SK-N-SH (cell line): ENCODE measurements around the gene PIGV. TPM values are rescaled to one million over a fixed set of nuclear protein-coding genes. Genes with fewer than 3 reads are reported as not detected.

ENCODE experiments used
- CTCF ChIA-PET: fragments of 300-600, 350-600 bp; formaldehyde crosslinking; extraction: SDS; loops from one replicate; lab custom pipeline; 2021; lab: Yijun Ruan, JAX
- POLR2A ChIA-PET: fragments of 350-600 bp; sonication (Branson Sonifier 250); formaldehyde crosslinking; extraction: SDS; loops from one replicate; lab custom pipeline; 2020; ENCODE audit warnings: antibody characterized with exemption, inconsistent platforms; lab: Yijun Ruan, JAX
- DNase-seq: peaks from one replicate; pipeline ENCODE4 v3.0.0; 2012
- H2AFZ ChIP-seq: fragments of 200-600 bp; sonication (generic); 2 replicates; pipeline ENCODE4 v1.8.1; 2016; ENCODE audit warnings: antibody characterized with exemption, mild to moderate bottlenecking, low read depth
- H3F3A ChIP-seq: fragments of 200-600 bp; sonication (generic); replicated peaks from 2 replicates; pipeline ENCODE3; 2016; ENCODE audit warnings: antibody characterized with exemption, mild to moderate bottlenecking; ENCODE audit not compliant: insufficient read depth
- H3K27ac ChIP-seq, 2 experiments: fragments of 200-500 bp in 1 of 2; fragments of 200-600 bp in 1 of 2; sonication (Bioruptor generic) in 1 of 2; sonication (generic), shearing (Covaris generic) in 1 of 2; 2 replicates each; pipeline versions ENCODE4 v1.5.1 to v1.6.1; 2014 to 2016; ENCODE audit warnings: low read depth in 2 of 2, inconsistent platforms in 1 of 2, low read length in 1 of 2, mild to moderate bottlenecking in 1 of 2, mixed read lengths in 1 of 2
- H3K27me3 ChIP-seq: fragments of 200-600 bp; sonication (generic), shearing (Covaris generic); 2 replicates; pipeline ENCODE4 v1.6.1; 2016; ENCODE audit warnings: mixed run types; ENCODE audit not compliant: insufficient read depth
- H3K36me3 ChIP-seq, 2 experiments: fragments of 200-500 bp in 1 of 2; fragments of 200-600 bp in 1 of 2; sonication (Bioruptor generic) in 1 of 2; sonication (generic) in 1 of 2; replicated peaks in 1 of 2; 2 replicates each; pipeline versions ENCODE3 to v1.5.1; 2014 to 2016; ENCODE audit warnings: low read length in 1 of 2, mild to moderate bottlenecking in 1 of 2; ENCODE audit not compliant: insufficient read depth in 2 of 2, control insufficient read depth in 1 of 2
- H3K4me1 ChIP-seq, 2 experiments: fragments of 200-500 bp in 1 of 2; fragments of 200-600 bp in 1 of 2; sonication (Bioruptor generic) in 1 of 2; sonication (generic), shearing (Covaris generic) in 1 of 2; 2 replicates each; pipeline versions ENCODE4 v1.5.1 to v1.6.1; 2014 to 2016; ENCODE audit warnings: low read depth in 1 of 2, low read length in 1 of 2, mixed run types in 1 of 2; ENCODE audit not compliant: insufficient read depth in 2 of 2, control insufficient read depth in 1 of 2
- H3K4me2 ChIP-seq: fragments of 200-600 bp; sonication (generic), shearing (Covaris generic); 2 replicates; pipeline ENCODE4 v1.6.1; 2017; ENCODE audit warnings: mixed run types
- H3K4me3 ChIP-seq, 2 experiments: fragments of 200-500 bp in 1 of 2; fragments of 200-600 bp in 1 of 2; sonication (Bioruptor generic) in 1 of 2; sonication (generic), shearing (Covaris generic) in 1 of 2; 2 replicates each; pipeline versions ENCODE4 v1.5.1 to v1.8.1; 2014 to 2016; ENCODE audit warnings: low read depth in 2 of 2, inconsistent platforms in 1 of 2, low read length in 1 of 2, mild to moderate bottlenecking in 1 of 2, mixed read lengths in 1 of 2, moderate library complexity in 1 of 2
- H3K79me2 ChIP-seq: fragments of 200-600 bp; sonication (generic); 2 replicates; pipeline ENCODE4 v1.8.1; 2017; ENCODE audit warnings: mild to moderate bottlenecking; ENCODE audit not compliant: insufficient read depth
- H3K9ac ChIP-seq: fragments of 200-600 bp; sonication (generic); 2 replicates; pipeline ENCODE4 v1.6.1; 2017; ENCODE audit warnings: mixed run types
- H3K9me2 ChIP-seq: fragments of 200-600 bp; sonication (generic); 2 replicates; pipeline ENCODE4 v1.6.1; 2017; ENCODE audit warnings: mixed run types
- H3K9me3 ChIP-seq: fragments of 200-600 bp; sonication (generic); 2 replicates; pipeline ENCODE4 v1.6.1; 2017; ENCODE audit warnings: mixed run types, mild to moderate bottlenecking, moderate library complexity
- H4K20me1 ChIP-seq: fragments of 200-600 bp; sonication (generic); 2 replicates; pipeline ENCODE4 v1.6.1; 2017; ENCODE audit warnings: mild to moderate bottlenecking, mixed run types; ENCODE audit not compliant: insufficient read depth
- CHD2 ChIP-seq: fragments of 150-350 bp; IDR thresholded peaks from 2 replicates; pipeline ENCODE4 v1.6.1; 2018; ENCODE audit warnings: low read length; ENCODE audit not compliant: partially characterized antibody
- ELF1 ChIP-seq: IDR thresholded peaks from 2 replicates; pipeline ENCODE4 v1.4.0; 2012
- EP300 ChIP-seq, 2 experiments: IDR thresholded peaks; 2 replicates each; pipeline versions ENCODE4 v1.4.0 to v1.6.1; 2012; ENCODE audit warnings: borderline replicate concordance in 1 of 2, low read depth in 1 of 2, low read length in 1 of 2
- EZH2phosphoT487 ChIP-seq: fragments of 200-600 bp; sonication (generic); IDR thresholded peaks from 2 replicates; pipeline ENCODE4 v1.6.1; 2017; ENCODE audit warnings: low read depth, mixed run types, mild to moderate bottlenecking, antibody characterized with exemption, moderate library complexity, borderline replicate concordance
- FOXJ3 ChIP-seq: sonication (generic); formaldehyde crosslinking; IDR thresholded peaks from 2 replicates; pipeline ENCODE4 v1.5.1; 2020; ENCODE audit warnings: mild to moderate bottlenecking, missing genetic modification reagents
- GABPA ChIP-seq: IDR thresholded peaks from 2 replicates; pipeline ENCODE4 v1.4.0; 2012; ENCODE audit warnings: low read depth, mild to moderate bottlenecking
- GATA2 ChIP-seq: sonication (generic); formaldehyde crosslinking; IDR thresholded peaks from 2 replicates; pipeline ENCODE4 v1.5.0; 2020; ENCODE audit warnings: mild to moderate bottlenecking, missing genetic modification reagents
- MAX ChIP-seq: IDR thresholded peaks from 2 replicates; pipeline ENCODE4 v1.4.0; 2012; ENCODE audit warnings: low read depth
- MEF2A ChIP-seq: IDR thresholded peaks from 2 replicates; pipeline ENCODE4 v1.4.0; 2012; ENCODE audit warnings: low read depth, borderline replicate concordance
- NFIC ChIP-seq: IDR thresholded peaks from 2 replicates; pipeline ENCODE4 v1.4.0; 2012; ENCODE audit warnings: borderline replicate concordance
- NRF1 ChIP-seq: IDR thresholded peaks from 2 replicates; pipeline ENCODE4 v1.6.1; 2012; ENCODE audit warnings: low read depth, mild to moderate bottlenecking, low read length
- RAD21 ChIP-seq: IDR thresholded peaks from 2 replicates; pipeline ENCODE4 v1.6.1; 2012; ENCODE audit warnings: mild to moderate bottlenecking, low read length
- RXRA ChIP-seq: IDR thresholded peaks from 2 replicates; pipeline ENCODE4 v1.4.0; 2012; ENCODE audit warnings: low read depth, mild to moderate bottlenecking, borderline replicate concordance
- SIN3A ChIP-seq: IDR thresholded peaks from 2 replicates; pipeline ENCODE4 v1.6.1; 2012; ENCODE audit warnings: low read depth, mild to moderate bottlenecking, low read length, moderate library complexity, borderline replicate concordance
- SMC3 ChIP-seq: IDR thresholded peaks from 2 replicates; pipeline ENCODE4 v1.6.1; 2012; ENCODE audit warnings: low read depth, low read length, improper control_type of control experiment
- TAF1 ChIP-seq: IDR thresholded peaks from 2 replicates; pipeline ENCODE4 v1.6.1; 2012; ENCODE audit warnings: low read depth, mild to moderate bottlenecking, low read length, moderate library complexity, borderline replicate concordance
- USF1 ChIP-seq: IDR thresholded peaks from 2 replicates; pipeline ENCODE4 v1.4.0; 2012; ENCODE audit warnings: low read depth, borderline replicate concordance
- ZBTB33 ChIP-seq: IDR thresholded peaks from 2 replicates; pipeline ENCODE4 v1.4.0; 2012; ENCODE audit warnings: low read depth, borderline replicate concordance
- WGBS: methylation state at CpG from one replicate; pipeline ENCODE4 v1.1.6; 2017; ENCODE audit warnings: low lambda C conversion rate; 5-methylcytosine and 5-hydroxymethylcytosine counted together
- polyA plus RNA-seq, 3 experiments: library from polyadenylated mRNA; depleted of rRNA; stranded (reverse); fragments of >200 nt; gene quantifications; 2 replicates each; pipeline ENCODE4 v1.2.3, GENCODE V29; 2012
- TF ChIP-seq, protein P1 (sequence below): fragments of 150-350 bp; IDR thresholded peaks from 2 replicates; pipeline ENCODE4 v1.6.1; 2016; ENCODE audit warnings: mild to moderate bottlenecking, low read depth, low read length

Gene PIGV
- polyA plus RNA-seq, 1 of the 3 experiments (the other 2 are of a cell fraction), result 16.5 TPM

DNA sequence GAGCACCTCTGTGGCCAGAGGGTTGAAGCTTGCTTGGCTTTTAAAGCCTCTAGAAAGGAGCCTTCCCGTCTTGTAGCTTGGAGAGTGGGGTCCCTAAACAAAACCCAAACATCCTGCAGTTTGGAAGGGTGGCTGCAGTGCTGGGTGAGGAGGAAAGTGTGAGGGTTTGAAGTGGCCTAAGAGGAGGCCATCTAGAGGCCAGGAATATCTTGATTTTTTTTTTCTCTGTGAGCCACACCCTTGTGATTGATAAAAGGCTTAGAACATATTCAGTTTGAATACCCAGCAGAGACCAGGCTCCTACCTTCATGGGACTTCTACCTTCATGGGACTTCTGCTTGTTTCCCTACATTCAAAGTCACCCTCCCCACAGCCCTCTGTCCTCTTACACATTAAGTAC is 37.3 kb upstream of the PIGV start:
- no peak for TF ChIP-seq MEF2A
- no peak for TF ChIP-seq USF1
- TF ChIP-seq ELF1, result no peak
- TF ChIP-seq SIN3A, result no peak
- TF ChIP-seq, protein P1, sequence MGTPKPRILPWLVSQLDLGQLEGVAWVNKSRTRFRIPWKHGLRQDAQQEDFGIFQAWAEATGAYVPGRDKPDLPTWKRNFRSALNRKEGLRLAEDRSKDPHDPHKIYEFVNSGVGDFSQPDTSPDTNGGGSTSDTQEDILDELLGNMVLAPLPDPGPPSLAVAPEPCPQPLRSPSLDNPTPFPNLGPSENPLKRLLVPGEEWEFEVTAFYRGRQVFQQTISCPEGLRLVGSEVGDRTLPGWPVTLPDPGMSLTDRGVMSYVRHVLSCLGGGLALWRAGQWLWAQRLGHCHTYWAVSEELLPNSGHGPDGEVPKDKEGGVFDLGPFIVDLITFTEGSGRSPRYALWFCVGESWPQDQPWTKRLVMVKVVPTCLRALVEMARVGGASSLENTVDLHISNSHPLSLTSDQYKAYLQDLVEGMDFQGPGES, result no peak
- TF ChIP-seq NFIC, result no peak
- no peak for TF ChIP-seq CHD2
- no peak for TF ChIP-seq NRF1
- TF ChIP-seq RXRA, result no peak
- no peak for TF ChIP-seq ZBTB33
- no peak for TF ChIP-seq GATA2 (CRISPR knock-in tag)
- no peak for TF ChIP-seq FOXJ3
- TF ChIP-seq MAX, result no peak
- TF ChIP-seq SMC3, result no peak
- no peak for TF ChIP-seq RAD21
- TF ChIP-seq TAF1, result no peak
- TF ChIP-seq GABPA, result no peak
- TF ChIP-seq EZH2phosphoT487, result no peak
- TF ChIP-seq EP300 (IDR thresholded peaks at IDR 0.05; ENCODE audit: borderline replicate concordance in 1 of 2, low read depth in 1 of 2, low read length in 1 of 2), result no peak
- H3K27me3 ChIP-seq, result no peaks in the 10 kb centered on the region
- no peaks in the 10 kb centered on the region for H3K9me3 ChIP-seq
- H3K9ac ChIP-seq, result no peak overlapping the region
- ChIA-PET POLR2A (no interaction called here), CTCF (interaction anchor here (0.7 kb wide), 1 partner anchor 20 kb away, joined by 3 read pairs; no protein-coding TSS in a partner anchor)
- WGBS, result 100% methylated on average over 1 of the region's 1 CpG
- H3K79me2 ChIP-seq, result peaks cover 100% of the 10 kb centered on the region
- H3K9me2 ChIP-seq, result no peaks in the 10 kb centered on the region
- no peak overlapping the region; a peak in 1 of 4 replicates for H3K27ac ChIP-seq
- H3K4me3 ChIP-seq, result no peak overlapping the region
- no peak overlapping the region for H3K4me2 ChIP-seq
- peaks cover 10 to 11% of the 10 kb centered on the region in 2 experiments; a peak in 3 of 4 replicates for H3K4me1 ChIP-seq
- H3F3A ChIP-seq, result peaks cover 13% of the 10 kb centered on the region
- peaks cover 56% of the 10 kb centered on the region for H4K20me1 ChIP-seq
- peaks cover 54 to 56% of the 10 kb centered on the region in 2 experiments for H3K36me3 ChIP-seq
- no peak overlapping the region for H2AFZ ChIP-seq
- DNase-seq, result no peak
